HL-60 (cell line): ENCODE results near the gene MAGEA8.

ENCODE experiments used
- CTCF ChIP-seq: IDR thresholded peaks from one replicate; pipeline ENCODE4 v1.5.1; 2011; ENCODE audit warnings: low read length, control low read depth, inconsistent platforms; ENCODE audit not compliant: insufficient read depth
- GABPA ChIP-seq: IDR thresholded peaks from 2 replicates; pipeline ENCODE4 v1.6.1; 2012; ENCODE audit warnings: low read depth
- POLR2AphosphoS5 ChIP-seq: IDR thresholded peaks from 2 replicates; pipeline ENCODE4 v1.6.1; 2012; ENCODE audit warnings: low read depth

DNA sequence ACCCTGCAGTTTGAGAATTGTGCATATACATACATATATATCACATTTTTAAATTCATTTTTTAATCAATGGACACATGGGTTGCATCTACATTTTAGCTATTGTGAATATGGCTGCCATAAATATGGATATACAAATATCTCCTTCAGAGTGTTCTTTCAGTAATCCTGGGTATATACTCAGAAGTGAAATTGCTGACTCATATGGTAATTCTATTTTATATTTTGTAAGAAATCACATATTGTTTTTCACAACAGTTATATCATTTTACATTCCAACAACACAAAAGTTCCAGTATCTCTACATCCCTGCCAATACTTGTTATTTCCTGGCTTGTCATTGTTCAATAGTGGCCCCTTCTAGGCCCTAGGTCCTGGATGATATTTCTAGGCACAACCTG lies 27.7 kb downstream of the MAGEA8 start:
- TF ChIP-seq CTCF (no peak), GABPA (no peak), POLR2AphosphoS5 (no peak)
